GM12801 (cell line): Measurements from ENCODE around the gene PSMB2.

Source experiments
- CTCF ChIP-seq: IDR thresholded peaks from one replicate; pipeline ENCODE4 v1.5.1; 2011; ENCODE audit warnings: control low read depth; ENCODE audit not compliant: insufficient read length; ENCODE audit errors: extremely low read depth

PSMB2 gene

GRCh38 chr1:35591211-35591610, 50.1 kb downstream of the PSMB2 start:
- TF ChIP-seq CTCF = no peak

- TF ChIP-seq CTCF = no peak
These were observed 50.8 kb downstream of the PSMB2 start for GRCh38 chr1:35590476-35591040.

- TF ChIP-seq CTCF = no peak
These were observed 51.6 kb downstream of the PSMB2 start for GRCh38 chr1:35589516-35590427.

GRCh38 chr1:35588197-35588910, 53.0 kb downstream of the PSMB2 start:
- no peak for TF ChIP-seq CTCF

GRCh38 chr1:35587736-35588135, 53.6 kb downstream of the PSMB2 start:
- TF ChIP-seq CTCF = no peak

- TF ChIP-seq CTCF = no peak
These were observed 54.5 kb downstream of the PSMB2 start for GRCh38 chr1:35586808-35587207.

- TF ChIP-seq CTCF = no peak
These were observed 56.0 kb downstream of the PSMB2 start for GRCh38 chr1:35585281-35585680.
